ENCODE data around the gene PPP4C. TPM values are rescaled to one million over a fixed set of nuclear protein-coding genes. Genes with fewer than 3 reads are reported as not detected.
"Not testable (repeated sequence)": the region's sequence is repeated elsewhere in the genome, so short reads cannot be mapped to it uniquely, and the experiment has no call there.

Gene PPP4C
- total RNA-seq, 1 donor from 2014 or later: 102 TPM

- Mint-ChIP-seq H3K4me1 (peaks cover 9% of the 10 kb centered on the region), H3K4me3 (peak within 1 kb of the TSS; percentile 60), H3K36me3 (no peaks in the 10 kb centered on the region), H3K9me3 (no peaks in the 10 kb centered on the region), H3K27me3 (ENCODE audit: low read depth) (peaks cover 93% of the 10 kb centered on the region), H3K27ac (no peak within 1 kb of the TSS)
- TF ChIP-seq CTCF (IDR thresholded peaks at IDR 0.05; ENCODE audit: unreplicated experiment): no peak
- DNase-seq (ENCODE audit: low spot score in 2 of 2, unreplicated experiment in 2 of 2): no peak
Observed at GRCh38 chr16:30030841-30031413, 44.9 kb upstream of the PPP4C start, which contains the start of gene TLCD3B. Gene TLCD3B (minus strand): TSS chr16:30031271. CDS start chr16:30030527, 744 bp downstream.

GRCh38 chr16:30031477-30031918 is 44.3 kb upstream of the PPP4C start:
- Mint-ChIP-seq H3K4me3 (no peak overlapping the region), H3K4me1 (peaks cover 9% of the 10 kb centered on the region), H3K27ac (no peak overlapping the region), H3K9me3 (no peaks in the 10 kb centered on the region), H3K27me3 (ENCODE audit: low read depth) (peaks cover 95% of the 10 kb centered on the region), H3K36me3 (no peaks in the 10 kb centered on the region)
- DNase-seq (ENCODE audit: low spot score in 2 of 2, unreplicated experiment in 2 of 2): no peak
- no peak for TF ChIP-seq CTCF (IDR thresholded peaks at IDR 0.05; ENCODE audit: unreplicated experiment)

- peak overlapping the region; percentile 49 for H3K4me3 Mint-ChIP-seq
- no peaks in the 10 kb centered on the region for H3K36me3 Mint-ChIP-seq
- H3K4me1 Mint-ChIP-seq: peaks cover 9% of the 10 kb centered on the region
- H3K9me3 Mint-ChIP-seq: no peaks in the 10 kb centered on the region
- peak; percentile 79 for TF ChIP-seq CTCF (IDR thresholded peaks at IDR 0.05; ENCODE audit: unreplicated experiment)
- peak in 1 of 2 experiments; percentile 65 for DNase-seq (ENCODE audit: low spot score in 2 of 2, unreplicated experiment in 2 of 2)
- peaks cover 90% of the 10 kb centered on the region for H3K27me3 Mint-ChIP-seq (ENCODE audit: low read depth)
- no peak overlapping the region for H3K27ac Mint-ChIP-seq
Observed at GRCh38 chr16:30032083-30032819, 43.5 kb upstream of the PPP4C start.

GRCh38 chr16:30033270-30033669 is 42.5 kb upstream of the PPP4C start:
- Mint-ChIP-seq H3K27me3 (ENCODE audit: low read depth) (peaks cover 88% of the 10 kb centered on the region), H3K36me3 (no peaks in the 10 kb centered on the region), H3K4me3 (no peak overlapping the region), H3K27ac (no peak overlapping the region), H3K9me3 (no peaks in the 10 kb centered on the region), H3K4me1 (peaks cover 9% of the 10 kb centered on the region)
- no peak for TF ChIP-seq CTCF (IDR thresholded peaks at IDR 0.05; ENCODE audit: unreplicated experiment)
- no peak for DNase-seq (ENCODE audit: low spot score in 2 of 2, unreplicated experiment in 2 of 2)

- no peak overlapping the region for H3K27ac Mint-ChIP-seq
- H3K4me3 Mint-ChIP-seq: no peak overlapping the region
- no peak for DNase-seq (ENCODE audit: low spot score in 2 of 2, unreplicated experiment in 2 of 2)
- H3K4me1 Mint-ChIP-seq: no peaks in the 10 kb centered on the region
- H3K36me3 Mint-ChIP-seq: no peaks in the 10 kb centered on the region
- no peaks in the 10 kb centered on the region for H3K9me3 Mint-ChIP-seq
- H3K27me3 Mint-ChIP-seq (ENCODE audit: low read depth): peaks cover 32% of the 10 kb centered on the region
- TF ChIP-seq CTCF (IDR thresholded peaks at IDR 0.05; ENCODE audit: unreplicated experiment): no peak
Observed at GRCh38 chr16:30040221-30040620, 35.6 kb upstream of the PPP4C start.

- H3K27me3 Mint-ChIP-seq (ENCODE audit: low read depth): peaks cover 29% of the 10 kb centered on the region
- H3K9me3 Mint-ChIP-seq; H3K27ac Mint-ChIP-seq; H3K4me3 Mint-ChIP-seq; H3K36me3 Mint-ChIP-seq; DNase-seq (ENCODE audit: low spot score in 2 of 2, unreplicated experiment in 2 of 2); H3K4me1 Mint-ChIP-seq: not testable (repeated sequence)
Observed at GRCh38 chr16:30040690-30041089, 35.1 kb upstream of the PPP4C start.

All from mesothelial cell of epicardium (in vitro differentiated cells).